ENCODE data around the gene SLC19A1. TPM values are rescaled to one million over a fixed set of nuclear protein-coding genes. Genes with fewer than 3 reads are reported as not detected.

SLC19A1 gene
- total RNA-seq, 4 donors from 2014 or later = 6.5 to 18.3 (median 8.1) TPM

GRCh38 chr21:45580181-45580575 is 37.9 kb upstream of the SLC19A1 start:
- no peak for TF ChIP-seq CTCF (IDR thresholded peaks at IDR 0.05; ENCODE audit: low read depth)

- no peak for TF ChIP-seq CTCF (IDR thresholded peaks at IDR 0.05; ENCODE audit: low read depth)
Measured at GRCh38 chr21:45579383-45580180, 37.3 kb upstream of the SLC19A1 start.

GRCh38 chr21:45578811-45579381 is 36.7 kb upstream of the SLC19A1 start:
- no peak for TF ChIP-seq CTCF (IDR thresholded peaks at IDR 0.05; ENCODE audit: low read depth)

GRCh38 chr21:45578176-45578801 is 36.0 kb upstream of the SLC19A1 start:
- TF ChIP-seq CTCF (IDR thresholded peaks at IDR 0.05; ENCODE audit: low read depth) = no peak

- TF ChIP-seq CTCF (IDR thresholded peaks at IDR 0.05; ENCODE audit: low read depth) = no peak
Measured at GRCh38 chr21:45577801-45578175, 35.5 kb upstream of the SLC19A1 start.

GRCh38 chr21:45576838-45577737 is 34.8 kb upstream of the SLC19A1 start:
- no peak for TF ChIP-seq CTCF (IDR thresholded peaks at IDR 0.05; ENCODE audit: low read depth)

All from subcutaneous adipose tissue (tissue), 4 donors.